Right forelimb (tissue), 1 donor: ENCODE data around the gene PSMD8.
"Not testable (repeated sequence)": the region's sequence is repeated elsewhere in the genome, so short reads cannot be mapped to it uniquely, and the experiment has no call there.

Experiments used
- DNase-seq: peaks from one replicate; pipeline ENCODE4 v3.0.0-alpha.2; 2018

Gene PSMD8

GRCh38 chr19:38374332-38375097 is at the start of gene PSMD8:
TSS of gene PSMD8 (plus strand) at chr19:38374571. CDS start at chr19:38374602, 31 bp downstream.
- DNase-seq: peak; percentile 99

- DNase-seq: no peak
Measured at GRCh38 chr19:38326591-38326990, 47.8 kb upstream of the PSMD8 start.

GRCh38 chr19:38329651-38330050 is 44.7 kb upstream of the PSMD8 start:
- DNase-seq: no peak

GRCh38 chr19:38331728-38332127 is 42.6 kb upstream of the PSMD8 start:
- no peak for DNase-seq

- DNase-seq: no peak
Measured at GRCh38 chr19:38333245-38333644, 41.1 kb upstream of the PSMD8 start.

GRCh38 chr19:38335949-38336637 is 38.3 kb upstream of the PSMD8 start:
- DNase-seq: peak; percentile 96

GRCh38 chr19:38336638-38337359 is 37.6 kb upstream of the PSMD8 start:
- DNase-seq: peak; percentile 89

- DNase-seq: no peak
Measured at GRCh38 chr19:38337360-38337653, 37.1 kb upstream of the PSMD8 start.

- not testable (repeated sequence) for DNase-seq
Measured at GRCh38 chr19:38339011-38339410, 35.4 kb upstream of the PSMD8 start.

GRCh38 chr19:38340927-38341326 is 33.4 kb upstream of the PSMD8 start:
- DNase-seq: no peak

GRCh38 chr19:38346837-38347236 is 27.5 kb upstream of the PSMD8 start:
- no peak for DNase-seq

GRCh38 chr19:38350883-38351282 is 23.5 kb upstream of the PSMD8 start:
- no peak for DNase-seq

GRCh38 chr19:38351865-38352395 is 22.4 kb upstream of the PSMD8 start:
- no peak for DNase-seq

- DNase-seq: no peak
Measured at GRCh38 chr19:38352611-38353010, 21.8 kb upstream of the PSMD8 start.

- no peak for DNase-seq
Measured at GRCh38 chr19:38355728-38356725, 18.3 kb upstream of the PSMD8 start.

- no peak for DNase-seq
Measured at GRCh38 chr19:38358071-38358470, 16.3 kb upstream of the PSMD8 start.

- no peak for DNase-seq
Measured at GRCh38 chr19:38359242-38360021, 14.9 kb upstream of the PSMD8 start.

GRCh38 chr19:38360351-38360750 is 14.0 kb upstream of the PSMD8 start:
- DNase-seq: no peak

GRCh38 chr19:38360839-38361631 is 13.3 kb upstream of the PSMD8 start:
- no peak for DNase-seq

- peak; percentile 85 for DNase-seq
Measured at GRCh38 chr19:38361633-38362075, 12.7 kb upstream of the PSMD8 start.
